ENCODE results near the gene MUC3A.
"Not testable (repeated sequence)": the region's sequence is repeated elsewhere in the genome, so short reads cannot be mapped to it uniquely, and the experiment has no call there.

The MUC3A gene

GRCh38 chr7:101002333-101002732 is 53.0 kb downstream of the MUC3A start:
- H3K27ac Mint-ChIP-seq; H3K36me3 Mint-ChIP-seq (ENCODE audit: low read depth); H3K9me3 Mint-ChIP-seq; DNase-seq; H3K4me1 Mint-ChIP-seq (ENCODE audit: low read depth); H3K27me3 Mint-ChIP-seq; H3K4me3 Mint-ChIP-seq: not testable (repeated sequence)

- DNase-seq; H3K27ac Mint-ChIP-seq; H3K4me3 Mint-ChIP-seq; H3K9me3 Mint-ChIP-seq; H3K36me3 Mint-ChIP-seq (ENCODE audit: low read depth); H3K4me1 Mint-ChIP-seq (ENCODE audit: low read depth); H3K27me3 Mint-ChIP-seq: not testable (repeated sequence)
Measured at GRCh38 chr7:101007361-101007760, 58.0 kb downstream of the MUC3A start.

GRCh38 chr7:101009629-101010028 is 60.3 kb downstream of the MUC3A start:
- H3K4me3 Mint-ChIP-seq, result no peak overlapping the region
- H3K9me3 Mint-ChIP-seq, result no peaks in the 10 kb centered on the region
- H3K4me1 Mint-ChIP-seq (ENCODE audit: low read depth), result no peaks in the 10 kb centered on the region
- H3K36me3 Mint-ChIP-seq (ENCODE audit: low read depth), result peaks cover 5% of the 10 kb centered on the region
- DNase-seq, result no peak
- peaks cover 5% of the 10 kb centered on the region for H3K27me3 Mint-ChIP-seq
- no peak overlapping the region for H3K27ac Mint-ChIP-seq

GRCh38 chr7:101012931-101013330 is 63.6 kb downstream of the MUC3A start:
- peaks cover 16% of the 10 kb centered on the region for H3K4me1 Mint-ChIP-seq (ENCODE audit: low read depth)
- no peak overlapping the region for H3K27ac Mint-ChIP-seq
- no peaks in the 10 kb centered on the region for H3K9me3 Mint-ChIP-seq
- H3K27me3 Mint-ChIP-seq, result peaks cover 8% of the 10 kb centered on the region
- no peak overlapping the region for H3K4me3 Mint-ChIP-seq
- DNase-seq, result no peak
- peaks cover 5% of the 10 kb centered on the region for H3K36me3 Mint-ChIP-seq (ENCODE audit: low read depth)

GRCh38 chr7:101015626-101016025 is 66.3 kb downstream of the MUC3A start:
- H3K36me3 Mint-ChIP-seq (ENCODE audit: low read depth), result peaks cover 5% of the 10 kb centered on the region
- H3K27me3 Mint-ChIP-seq, result peaks cover 4% of the 10 kb centered on the region
- no peaks in the 10 kb centered on the region for H3K9me3 Mint-ChIP-seq
- H3K4me3 Mint-ChIP-seq, result peak overlapping the region; percentile 46
- no peak overlapping the region for H3K27ac Mint-ChIP-seq
- DNase-seq, result no peak
- peaks cover 25% of the 10 kb centered on the region for H3K4me1 Mint-ChIP-seq (ENCODE audit: low read depth)

- peaks cover 25% of the 10 kb centered on the region for H3K4me1 Mint-ChIP-seq (ENCODE audit: low read depth)
- H3K27ac Mint-ChIP-seq, result peak overlapping the region; percentile 75
- peaks cover 11% of the 10 kb centered on the region for H3K27me3 Mint-ChIP-seq
- no peaks in the 10 kb centered on the region for H3K9me3 Mint-ChIP-seq
- peak; percentile 69 for DNase-seq
- no peaks in the 10 kb centered on the region for H3K36me3 Mint-ChIP-seq (ENCODE audit: low read depth)
- peak overlapping the region; percentile 77 for H3K4me3 Mint-ChIP-seq
Measured at GRCh38 chr7:101017064-101017777, 67.9 kb downstream of the MUC3A start.
